ENCODE results near the gene OR2S2. TPM values are rescaled to one million over a fixed set of nuclear protein-coding genes. Genes with fewer than 3 reads are reported as not detected.

The OR2S2 gene
- total RNA-seq, 2 donors from 2014 or later, result not detected

GRCh38 chr9:35939679-35940250, 18.2 kb downstream of the OR2S2 start:
- Mint-ChIP-seq H3K36me3 (ENCODE audit: low read depth) (no peaks in the 10 kb centered on the region), H3K4me1 (no peaks in the 10 kb centered on the region), H3K27me3 (ENCODE audit: insufficient read depth) (peaks cover 53% of the 10 kb centered on the region), H3K4me3 (no peak overlapping the region), H3K9me3 (no peaks in the 10 kb centered on the region), H3K27ac (no peak overlapping the region)
- Histone ChIP-seq H3K9ac (ENCODE audit: extremely low read depth, low read length, poor library complexity, severe bottlenecking) (no peak overlapping the region), H3K27me3 (ENCODE audit: control insufficient read depth, insufficient read depth, low read length, poor library complexity, severe bottlenecking) (peaks cover 44% of the 10 kb centered on the region), H3K9me3 (ENCODE audit: control insufficient read depth, low read length) (peaks cover 5% of the 10 kb centered on the region), H3K4me3 (ENCODE audit: low read length) (no peak overlapping the region), H3K27ac (ENCODE audit: low read depth, low read length) (no peak overlapping the region), H3K4me1 (ENCODE audit: control insufficient read depth, insufficient read depth, low read length) (peaks cover 2% of the 10 kb centered on the region), H3K36me3 (ENCODE audit: control insufficient read depth, insufficient read depth, low read length) (no peaks in the 10 kb centered on the region)
- WGBS, 2 experiments (ENCODE audit: insufficient coverage in 1 of 2, insufficient read length in 1 of 2), result 88 to 94% methylated on average over 6 to 8 of the region's 8 CpGs
- no peak for DNase-seq
- no peak for TF ChIP-seq CTCF (conservative IDR thresholded peaks at IDR 0.05)

GRCh38 chr9:35938474-35939356, 19.2 kb downstream of the OR2S2 start:
- H3K4me1 ChIP-seq (ENCODE audit: control insufficient read depth, insufficient read depth, low read length), result peaks cover 2% of the 10 kb centered on the region
- no peaks in the 10 kb centered on the region for H3K36me3 Mint-ChIP-seq (ENCODE audit: low read depth)
- 90% methylated on average over 9 to 10 of the region's 10 CpGs for WGBS, 2 experiments (ENCODE audit: insufficient coverage in 1 of 2, insufficient read length in 1 of 2)
- no peaks in the 10 kb centered on the region for H3K36me3 ChIP-seq (ENCODE audit: control insufficient read depth, insufficient read depth, low read length)
- H3K27ac Mint-ChIP-seq, result no peak overlapping the region
- no peak for DNase-seq
- no peaks in the 10 kb centered on the region for H3K9me3 Mint-ChIP-seq
- H3K4me3 ChIP-seq (ENCODE audit: low read length), result no peak overlapping the region
- peaks cover 34% of the 10 kb centered on the region for H3K27me3 ChIP-seq (ENCODE audit: control insufficient read depth, insufficient read depth, low read length, poor library complexity, severe bottlenecking)
- H3K9me3 ChIP-seq (ENCODE audit: control insufficient read depth, low read length), result peaks cover 5% of the 10 kb centered on the region
- H3K27ac ChIP-seq (ENCODE audit: low read depth, low read length), result no peak overlapping the region
- H3K9ac ChIP-seq (ENCODE audit: extremely low read depth, low read length, poor library complexity, severe bottlenecking), result no peak overlapping the region
- no peaks in the 10 kb centered on the region for H3K4me1 Mint-ChIP-seq
- no peak overlapping the region for H3K4me3 Mint-ChIP-seq
- H3K27me3 Mint-ChIP-seq (ENCODE audit: insufficient read depth), result peaks cover 43% of the 10 kb centered on the region
- TF ChIP-seq CTCF (conservative IDR thresholded peaks at IDR 0.05), result no peak

GRCh38 chr9:35937227-35937626, 20.7 kb downstream of the OR2S2 start:
- H3K27ac Mint-ChIP-seq, result no peak overlapping the region
- Histone ChIP-seq H3K36me3 (ENCODE audit: control insufficient read depth, insufficient read depth, low read length) (no peaks in the 10 kb centered on the region), H3K4me1 (ENCODE audit: control insufficient read depth, insufficient read depth, low read length) (peaks cover 2% of the 10 kb centered on the region), H3K27me3 (ENCODE audit: control insufficient read depth, insufficient read depth, low read length, poor library complexity, severe bottlenecking) (peaks cover 19% of the 10 kb centered on the region), H3K27ac (ENCODE audit: low read depth, low read length) (no peak overlapping the region), H3K9me3 (ENCODE audit: control insufficient read depth, low read length) (peaks cover 5% of the 10 kb centered on the region), H3K9ac (ENCODE audit: extremely low read depth, low read length, poor library complexity, severe bottlenecking) (no peak overlapping the region), H3K4me3 (ENCODE audit: low read length) (no peak overlapping the region)
- no peaks in the 10 kb centered on the region for H3K4me1 Mint-ChIP-seq
- TF ChIP-seq CTCF (conservative IDR thresholded peaks at IDR 0.05), result no peak
- H3K27me3 Mint-ChIP-seq (ENCODE audit: insufficient read depth), result peaks cover 34% of the 10 kb centered on the region
- 65% methylated on average over 2 of the region's 2 CpGs; no CpG with 5 or more reads in 1 of the 2 experiments for WGBS, 2 experiments (ENCODE audit: insufficient coverage in 1 of 2, insufficient read length in 1 of 2)
- H3K9me3 Mint-ChIP-seq, result no peaks in the 10 kb centered on the region
- no peaks in the 10 kb centered on the region for H3K36me3 Mint-ChIP-seq (ENCODE audit: low read depth)
- no peak for DNase-seq
- H3K4me3 Mint-ChIP-seq, result no peak overlapping the region

Data from endodermal cell (in vitro differentiated cells).